Hepatocyte (in vitro differentiated cells): Measurements from ENCODE around the gene RGS17. TPM values are rescaled to one million over a fixed set of nuclear protein-coding genes. Genes with fewer than 3 reads are reported as not detected.

Source experiments
- DNase-seq: peaks from one replicate; pipeline ENCODE4 v3.0.0-alpha.2; 2016; ENCODE audit warnings: low spot score
- H2AFZ ChIP-seq: fragments of 200-600 bp; sonication (generic); 2 replicates; pipeline ENCODE4 v1.6.0; 2016; ENCODE audit warnings: antibody characterized with exemption, mild to moderate bottlenecking
- H3K27ac ChIP-seq: fragments of 200-600 bp; sonication (generic); 2 replicates; pipeline ENCODE4 v1.5.1; 2016; ENCODE audit warnings: mild to moderate bottlenecking
- H3K27me3 ChIP-seq: fragments of 200-600 bp; sonication (generic); 2 replicates; pipeline ENCODE4 v1.6.1; 2016
- H3K36me3 ChIP-seq: fragments of 200-600 bp; sonication (generic); replicated peaks from 2 replicates; pipeline ENCODE4 v1.5.1; 2016; ENCODE audit warnings: low read depth; ENCODE audit not compliant: insufficient read depth
- H3K4me1 ChIP-seq: fragments of 200-600 bp; sonication (generic); 2 replicates; pipeline ENCODE4 v1.5.1; 2016; ENCODE audit warnings: mild to moderate bottlenecking, moderate library complexity; ENCODE audit not compliant: insufficient read depth
- H3K4me2 ChIP-seq: fragments of 200-600 bp; sonication (generic); 2 replicates; pipeline ENCODE4 v1.6.0; 2016
- H3K4me3 ChIP-seq: fragments of 200-600 bp; sonication (generic); 2 replicates; pipeline ENCODE4 v1.5.1; 2016; ENCODE audit warnings: mild to moderate bottlenecking
- H3K79me2 ChIP-seq: fragments of 200-600 bp; sonication (generic); 2 replicates; pipeline ENCODE4 v1.6.0; 2017; ENCODE audit warnings: mild to moderate bottlenecking
- H3K9me2 ChIP-seq: fragments of 200-600 bp; sonication (generic); replicated peaks from 2 replicates; pipeline ENCODE4 v1.6.0; 2017; ENCODE audit warnings: mild to moderate bottlenecking; ENCODE audit not compliant: insufficient read depth
- H3K9me3 ChIP-seq: fragments of 200-600 bp; sonication (generic); 2 replicates; pipeline ENCODE4 v1.5.1; 2016; ENCODE audit warnings: low read depth, mild to moderate bottlenecking
- H4K20me1 ChIP-seq: fragments of 200-600 bp; sonication (generic); 2 replicates; pipeline ENCODE4 v1.6.0; 2016; ENCODE audit warnings: mild to moderate bottlenecking; ENCODE audit not compliant: insufficient read depth, poor library complexity, severe bottlenecking
- EZH2 ChIP-seq: fragments of 200-600 bp; sonication (generic); IDR thresholded peaks from 2 replicates; pipeline ENCODE4 v1.6.1; 2016; ENCODE audit warnings: antibody characterized with exemption, mild to moderate bottlenecking, borderline replicate concordance
- EZH2phosphoT487 ChIP-seq: fragments of 200-600 bp; sonication (generic); IDR thresholded peaks from one replicate; pipeline ENCODE4 v1.6.1; 2018; ENCODE audit warnings: antibody characterized with exemption, mild to moderate bottlenecking, low read depth, moderate library complexity; ENCODE audit not compliant: unreplicated experiment, severe bottlenecking
- WGBS: methylation state at CpG from one replicate; pipeline ENCODE4 v1.1.6; 2016; ENCODE audit warnings: low lambda C conversion rate; ENCODE audit errors: missing lambda C conversion rate; 5-methylcytosine and 5-hydroxymethylcytosine counted together
- polyA plus RNA-seq: library from polyadenylated mRNA; unstranded; fragments of >200 nt; fragmentation: Nextera tagmentation; extraction: Ambion mirVana; gene quantifications from 2 replicates; pipeline ENCODE4 v1.2.1, GENCODE V29; 2016
- total RNA-seq: library from RNA; depleted of rRNA; stranded (reverse); fragments of >200 nt; gene quantifications from 2 replicates; pipeline ENCODE4 v1.2.3, GENCODE V29; 2014
- TF ChIP-seq, protein P1 (sequence below): fragments of 200-600 bp; sonication (generic); IDR thresholded peaks from 2 replicates; pipeline ENCODE4 v1.5.1; 2016; ENCODE audit warnings: antibody characterized with exemption, mild to moderate bottlenecking; ENCODE audit not compliant: poor library complexity

RGS17 gene
- total and polyA plus RNA-seq, 2 experiments from 2014 or later, result 0.27 to 0.97 TPM

DNA sequence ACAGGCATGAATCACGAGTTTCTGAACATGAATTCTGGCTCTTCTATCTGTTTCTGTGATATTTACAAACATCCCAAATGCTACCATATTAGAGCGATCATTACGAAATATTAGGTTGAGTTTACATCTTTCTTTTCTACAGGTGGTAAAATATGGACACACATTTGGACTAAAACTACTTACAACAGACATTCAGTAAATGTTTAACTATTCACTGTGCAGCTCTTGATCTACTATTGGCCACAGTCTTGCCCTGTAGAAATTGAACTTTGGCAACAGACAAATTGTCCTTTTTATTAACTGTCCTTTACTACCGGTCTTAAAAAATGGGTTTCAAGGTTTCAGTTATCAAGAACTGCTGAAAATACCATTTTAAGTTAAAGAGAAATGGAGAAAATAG lies 102.1 kb downstream of the RGS17 start:
- H3K27me3 ChIP-seq, result no peaks in the 10 kb centered on the region
- no peaks in the 10 kb centered on the region for H3K9me2 ChIP-seq
- H3K36me3 ChIP-seq, result no peaks in the 10 kb centered on the region
- DNase-seq, result no peak
- H3K27ac ChIP-seq, result no peak overlapping the region
- H3K4me1 ChIP-seq, result no peaks in the 10 kb centered on the region
- H3K79me2 ChIP-seq, result no peaks in the 10 kb centered on the region
- H3K4me3 ChIP-seq, result no peak overlapping the region
- no peaks in the 10 kb centered on the region for H3K9me3 ChIP-seq
- TF ChIP-seq EZH2 (no peak), EZH2phosphoT487 (no peak)
- TF ChIP-seq, protein P1, sequence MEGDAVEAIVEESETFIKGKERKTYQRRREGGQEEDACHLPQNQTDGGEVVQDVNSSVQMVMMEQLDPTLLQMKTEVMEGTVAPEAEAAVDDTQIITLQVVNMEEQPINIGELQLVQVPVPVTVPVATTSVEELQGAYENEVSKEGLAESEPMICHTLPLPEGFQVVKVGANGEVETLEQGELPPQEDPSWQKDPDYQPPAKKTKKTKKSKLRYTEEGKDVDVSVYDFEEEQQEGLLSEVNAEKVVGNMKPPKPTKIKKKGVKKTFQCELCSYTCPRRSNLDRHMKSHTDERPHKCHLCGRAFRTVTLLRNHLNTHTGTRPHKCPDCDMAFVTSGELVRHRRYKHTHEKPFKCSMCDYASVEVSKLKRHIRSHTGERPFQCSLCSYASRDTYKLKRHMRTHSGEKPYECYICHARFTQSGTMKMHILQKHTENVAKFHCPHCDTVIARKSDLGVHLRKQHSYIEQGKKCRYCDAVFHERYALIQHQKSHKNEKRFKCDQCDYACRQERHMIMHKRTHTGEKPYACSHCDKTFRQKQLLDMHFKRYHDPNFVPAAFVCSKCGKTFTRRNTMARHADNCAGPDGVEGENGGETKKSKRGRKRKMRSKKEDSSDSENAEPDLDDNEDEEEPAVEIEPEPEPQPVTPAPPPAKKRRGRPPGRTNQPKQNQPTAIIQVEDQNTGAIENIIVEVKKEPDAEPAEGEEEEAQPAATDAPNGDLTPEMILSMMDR, result no peak
- no peaks in the 10 kb centered on the region for H4K20me1 ChIP-seq
- WGBS, result 89% methylated on average over 4 of the region's 4 CpGs
- H3K4me2 ChIP-seq, result no peak overlapping the region
- no peak overlapping the region for H2AFZ ChIP-seq

DNA sequence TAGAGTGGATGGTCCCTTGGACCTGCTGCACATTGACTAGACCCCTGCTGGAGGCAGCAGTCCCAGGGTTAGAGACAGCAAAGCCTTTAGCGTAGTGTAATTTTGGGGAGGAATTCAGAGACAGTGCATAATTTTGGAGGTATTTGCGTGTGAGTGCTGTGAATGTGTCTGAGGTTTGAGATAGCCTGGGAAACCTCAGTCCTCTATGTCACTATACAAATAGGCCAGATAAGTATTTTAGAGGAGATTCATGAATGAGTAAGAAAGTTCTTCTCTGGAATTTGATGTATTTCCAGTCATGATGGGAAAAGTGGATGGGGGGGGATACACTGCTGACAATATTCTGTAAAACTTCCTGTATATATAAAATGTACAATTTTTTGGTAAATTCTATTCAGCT lies 102.8 kb downstream of the RGS17 start:
- Histone ChIP-seq H4K20me1 (no peaks in the 10 kb centered on the region), H3K9me2 (no peaks in the 10 kb centered on the region), H3K4me1 (no peaks in the 10 kb centered on the region), H3K27ac (no peak overlapping the region), H3K4me3 (no peak overlapping the region), H3K27me3 (no peaks in the 10 kb centered on the region), H3K79me2 (no peaks in the 10 kb centered on the region), H3K36me3 (no peaks in the 10 kb centered on the region), H2AFZ (no peak overlapping the region), H3K9me3 (no peaks in the 10 kb centered on the region), H3K4me2 (no peak overlapping the region)
- WGBS, result 80% methylated on average over 2 of the region's 2 CpGs
- no peak for DNase-seq
- no peak for TF ChIP-seq EZH2phosphoT487
- TF ChIP-seq, protein P1, result no peak
- TF ChIP-seq EZH2, result no peak

DNA sequence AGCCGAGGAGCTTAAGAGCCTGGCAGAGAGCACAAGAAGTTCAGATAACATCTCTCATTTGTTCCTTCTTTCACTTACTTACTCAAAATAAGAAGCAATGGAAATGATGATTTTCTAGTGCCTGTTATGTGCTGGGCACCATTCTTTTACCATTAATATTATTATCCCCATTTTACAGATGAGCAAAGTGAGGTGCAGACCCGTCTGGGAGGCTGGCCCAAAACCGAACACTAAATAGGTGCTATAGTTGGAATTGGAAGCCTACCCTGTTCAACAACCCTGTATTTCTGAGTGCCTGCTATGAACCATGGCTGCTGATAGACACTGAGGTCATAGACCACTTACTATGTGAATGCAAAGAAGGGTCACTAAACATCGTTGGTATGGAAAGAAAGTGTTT lies 103.6 kb downstream of the RGS17 start:
- TF ChIP-seq EZH2 (no peak), EZH2phosphoT487 (no peak)
- TF ChIP-seq, protein P1, result no peak
- no peak overlapping the region for H3K4me2 ChIP-seq
- no peak overlapping the region for H3K4me3 ChIP-seq
- no peaks in the 10 kb centered on the region for H3K27me3 ChIP-seq
- H3K9me2 ChIP-seq, result no peaks in the 10 kb centered on the region
- 77% methylated on average over 4 of the region's 4 CpGs for whole genome bisulfite sequencing
- no peak overlapping the region for H2AFZ ChIP-seq
- H4K20me1 ChIP-seq, result no peaks in the 10 kb centered on the region
- H3K36me3 ChIP-seq, result no peaks in the 10 kb centered on the region
- DNase-seq, result no peak
- H3K4me1 ChIP-seq, result no peaks in the 10 kb centered on the region
- H3K9me3 ChIP-seq, result no peaks in the 10 kb centered on the region
- no peak overlapping the region for H3K27ac ChIP-seq
- H3K79me2 ChIP-seq, result no peaks in the 10 kb centered on the region

DNA sequence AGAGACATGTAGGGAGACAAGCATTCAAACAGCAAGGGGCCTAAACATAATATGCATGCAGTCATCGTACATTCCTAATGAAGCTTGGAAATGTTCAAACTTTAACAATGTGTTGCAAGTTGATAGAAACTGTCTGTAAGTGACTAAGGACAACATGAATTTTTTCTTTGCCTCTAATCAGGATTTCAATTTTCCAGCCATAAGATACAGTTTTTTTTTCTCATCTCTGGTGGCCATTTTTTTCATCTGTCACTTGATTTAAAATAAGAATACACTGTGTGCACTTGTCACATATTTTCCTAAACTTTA lies 106.4 kb downstream of the RGS17 start:
- TF ChIP-seq, protein P1, result no peak
- TF ChIP-seq EZH2 (no peak), EZH2phosphoT487 (no peak)
- Histone ChIP-seq H3K27ac (no peak overlapping the region), H3K4me3 (no peak overlapping the region), H3K79me2 (no peaks in the 10 kb centered on the region), H3K9me2 (no peaks in the 10 kb centered on the region), H2AFZ (no peak overlapping the region), H3K36me3 (no peaks in the 10 kb centered on the region), H3K4me2 (no peak overlapping the region), H4K20me1 (no peaks in the 10 kb centered on the region), H3K9me3 (no peaks in the 10 kb centered on the region), H3K4me1 (no peaks in the 10 kb centered on the region), H3K27me3 (no peaks in the 10 kb centered on the region)
- no peak for DNase-seq
- WGBS, result 0% methylated on average over 1 of the region's 1 CpG
